ENCODE data around the gene SLC22A17. TPM values are rescaled to one million over a fixed set of nuclear protein-coding genes. Genes with fewer than 3 reads are reported as not detected.

SLC22A17 gene
- total and polyA plus RNA-seq, 2 of the 13 experiments (the other 11 are each of a cell fraction or from before 2014, with no cell fraction given) = 0.95 to 1.1 TPM

GRCh38 chr14:23306412-23307145 lies 46.1 kb downstream of the SLC22A17 start, which contains the start of gene BCL2L2 (continued):
- TF ChIP-seq TRIM24 (CRISPR knock-in tag; IDR thresholded peaks at IDR 0.05) = no peak
- TF ChIP-seq SNAPC5 (CRISPR knock-in tag; IDR thresholded peaks at IDR 0.05; ENCODE audit: borderline replicate concordance) = no peak
- TF ChIP-seq ZEB1 (IDR thresholded peaks at IDR 0.05; ENCODE audit: insufficient replicate concordance, low read depth) = no peak
- peak; percentile 83 for TF ChIP-seq HDAC2 (CRISPR knock-in tag; IDR thresholded peaks at IDR 0.05)
- peak; percentile 56; the same call in 1 of the 2 replicates for TF ChIP-seq TGIF2 (CRISPR knock-in tag; IDR thresholded peaks at IDR 0.05)
- TF ChIP-seq THAP8 (CRISPR knock-in tag; IDR thresholded peaks at IDR 0.05; ENCODE audit: borderline replicate concordance) = no peak
- TF ChIP-seq PCBP2 (optimal IDR thresholded peaks at IDR 0.05; ENCODE audit: low read depth, low read length, poor library complexity, severe bottlenecking) = peak; percentile 100
- no peak for TF ChIP-seq NFIC (IDR thresholded peaks at IDR 0.05; ENCODE audit: low read length)
- 0 out of 2 replicates have a peak, but pooled peaks have one; percentile 35 for TF ChIP-seq SSRP1 (CRISPR knock-in tag; IDR thresholded peaks at IDR 0.05)
- no peak for TF ChIP-seq CENPBD1 (CRISPR knock-in tag; IDR thresholded peaks at IDR 0.05; ENCODE audit: borderline replicate concordance, low read depth)
- 0 out of 2 replicates have a peak, but pooled peaks have one; percentile 81 for TF ChIP-seq PBX3 (CRISPR knock-in tag; IDR thresholded peaks at IDR 0.05; ENCODE audit: borderline replicate concordance)
- TF ChIP-seq ONECUT2 (CRISPR knock-in tag; IDR thresholded peaks at IDR 0.05) = peak; percentile 29; the same call in 1 of the 2 replicates
- TF ChIP-seq SALL1 (CRISPR knock-in tag; IDR thresholded peaks at IDR 0.05) = peak; percentile 96
- peak; percentile 95 for TF ChIP-seq ZNF33B (CRISPR knock-in tag; IDR thresholded peaks at IDR 0.05)
- TF ChIP-seq ZMYM3 (CRISPR knock-in tag; IDR thresholded peaks at IDR 0.05) = no peak; the same call in 1 of the 2 replicates
- no peak for TF ChIP-seq PLSCR1 (CRISPR knock-in tag; IDR thresholded peaks at IDR 0.05; ENCODE audit: borderline replicate concordance)
- no peak for TF ChIP-seq ZNF329 (CRISPR knock-in tag; IDR thresholded peaks at IDR 0.05; ENCODE audit: low read depth)
- TF ChIP-seq GABPA (IDR thresholded peaks at IDR 0.05; ENCODE audit: low read depth, low read length) = no peak
- TF ChIP-seq GABPA (CRISPR knock-in tag; IDR thresholded peaks at IDR 0.05; ENCODE audit: low read depth) = no peak
- peak; percentile 76 for TF ChIP-seq KLF12 (CRISPR knock-in tag; IDR thresholded peaks at IDR 0.05; ENCODE audit: borderline replicate concordance)
- no peak for TF ChIP-seq HINFP (CRISPR knock-in tag; IDR thresholded peaks at IDR 0.05; ENCODE audit: low read depth)
- TF ChIP-seq SRSF9 (IDR thresholded peaks at IDR 0.05; ENCODE audit: borderline replicate concordance, insufficient read depth, low read depth, low read length, poor library complexity, severe bottlenecking) = no peak
- no peak for TF ChIP-seq SP4 (CRISPR knock-in tag; IDR thresholded peaks at IDR 0.05)
- TF ChIP-seq HCFC1 (IDR thresholded peaks at IDR 0.05; ENCODE audit: low read depth, low read length) = peak; percentile 85
